ENCODE results near the gene ST8SIA6.

- no peak for TF ChIP-seq EZH2phosphoT487 (conservative IDR thresholded peaks at IDR 0.05; ENCODE audit: low read length)
- TF ChIP-seq CTCF (IDR thresholded peaks at IDR 0.05; ENCODE audit: insufficient read depth, low read length, poor library complexity, severe bottlenecking): no peak
Observed at GRCh38 chr10:17352583-17352982, 101.8 kb downstream of the ST8SIA6 start.

Measured in SU-DHL-6 (cell line).